ENCODE measurements around the gene RFC1.

The RFC1 gene

GRCh38 chr4:39337841-39338240 is 28.3 kb downstream of the RFC1 start:
- Histone ChIP-seq H3K9me3 (ENCODE audit: insufficient read depth, low read length, severe bottlenecking) (no peaks in the 10 kb centered on the region), H2AFZ (ENCODE audit: low read depth, low read length) (no peak overlapping the region), H3K4me1 (ENCODE audit: insufficient read depth, low read length) (no peaks in the 10 kb centered on the region), H3K4me2 (ENCODE audit: insufficient read depth, low read length) (no peak overlapping the region), H4K20me1 (ENCODE audit: insufficient read depth, low read length) (peaks cover 35% of the 10 kb centered on the region; the same call in 1 of the 2 replicates), H3K27ac (ENCODE audit: low read length) (no peak overlapping the region), H3K79me2 (ENCODE audit: insufficient read depth, low read length) (peaks cover 95% of the 10 kb centered on the region), H3K27me3 (ENCODE audit: insufficient read depth, low read length, poor library complexity) (no peaks in the 10 kb centered on the region), H3K9ac (ENCODE audit: low read depth, low read length) (no peak overlapping the region), H3K4me3 (ENCODE audit: low read depth in 1 of 2, low read length in 2 of 2) (no peak overlapping the region), H3K36me3 (ENCODE audit: insufficient read depth, low read length) (peaks cover 38% of the 10 kb centered on the region)
- TF ChIP-seq CTCF (IDR thresholded peaks at IDR 0.05; ENCODE audit: borderline replicate concordance, extremely low read depth, low read length, poor library complexity, severe bottlenecking) (no peak), EZH2 (IDR thresholded peaks at IDR 0.05; ENCODE audit: borderline replicate concordance, low read depth, low read length, severe bottlenecking) (no peak)
- ATAC-seq (ENCODE audit: insufficient read depth, low read depth): no peak
- DNase-seq: no peak

- Histone ChIP-seq H2AFZ (ENCODE audit: low read depth, low read length) (no peak overlapping the region), H3K27ac (ENCODE audit: low read length) (no peak overlapping the region), H3K79me2 (ENCODE audit: insufficient read depth, low read length) (peaks cover 98% of the 10 kb centered on the region), H4K20me1 (ENCODE audit: insufficient read depth, low read length) (peaks cover 34% of the 10 kb centered on the region; the same call in 1 of the 2 replicates), H3K4me3 (ENCODE audit: low read depth in 1 of 2, low read length in 2 of 2) (no peak overlapping the region), H3K36me3 (ENCODE audit: insufficient read depth, low read length) (peaks cover 16% of the 10 kb centered on the region; the same call in 1 of the 2 replicates), H3K9ac (ENCODE audit: low read depth, low read length) (no peak overlapping the region), H3K9me3 (ENCODE audit: insufficient read depth, low read length, severe bottlenecking) (no peaks in the 10 kb centered on the region), H3K4me1 (ENCODE audit: insufficient read depth, low read length) (no peaks in the 10 kb centered on the region), H3K4me2 (ENCODE audit: insufficient read depth, low read length) (no peak overlapping the region), H3K27me3 (ENCODE audit: insufficient read depth, low read length, poor library complexity) (no peaks in the 10 kb centered on the region)
- TF ChIP-seq CTCF (IDR thresholded peaks at IDR 0.05; ENCODE audit: borderline replicate concordance, extremely low read depth, low read length, poor library complexity, severe bottlenecking): no peak
- TF ChIP-seq EZH2 (IDR thresholded peaks at IDR 0.05; ENCODE audit: borderline replicate concordance, low read depth, low read length, severe bottlenecking): no peak
- DNase-seq (no peak), ATAC-seq (ENCODE audit: insufficient read depth, low read depth) (no peak)
These were observed 30.6 kb downstream of the RFC1 start for GRCh38 chr4:39335566-39335965.

GRCh38 chr4:39331191-39331590 is 35.0 kb downstream of the RFC1 start:
- Histone ChIP-seq H3K27ac (ENCODE audit: low read length) (no peak overlapping the region), H3K79me2 (ENCODE audit: insufficient read depth, low read length) (peaks cover 89% of the 10 kb centered on the region), H3K4me2 (ENCODE audit: insufficient read depth, low read length) (no peak overlapping the region), H3K9ac (ENCODE audit: low read depth, low read length) (no peak overlapping the region), H3K4me1 (ENCODE audit: insufficient read depth, low read length) (no peaks in the 10 kb centered on the region), H3K4me3 (ENCODE audit: low read depth in 1 of 2, low read length in 2 of 2) (no peak overlapping the region), H4K20me1 (ENCODE audit: insufficient read depth, low read length) (peaks cover 39% of the 10 kb centered on the region; the same call in 1 of the 2 replicates), H3K27me3 (ENCODE audit: insufficient read depth, low read length, poor library complexity) (no peaks in the 10 kb centered on the region), H2AFZ (ENCODE audit: low read depth, low read length) (no peak overlapping the region), H3K9me3 (ENCODE audit: insufficient read depth, low read length, severe bottlenecking) (no peaks in the 10 kb centered on the region), H3K36me3 (ENCODE audit: insufficient read depth, low read length) (peaks cover 25% of the 10 kb centered on the region)
- ATAC-seq (ENCODE audit: insufficient read depth, low read depth) (no peak), DNase-seq (no peak)
- no peak for TF ChIP-seq EZH2 (IDR thresholded peaks at IDR 0.05; ENCODE audit: borderline replicate concordance, low read depth, low read length, severe bottlenecking)
- TF ChIP-seq CTCF (IDR thresholded peaks at IDR 0.05; ENCODE audit: borderline replicate concordance, extremely low read depth, low read length, poor library complexity, severe bottlenecking): no peak

GRCh38 chr4:39330353-39330752 is 35.8 kb downstream of the RFC1 start:
- Histone ChIP-seq H3K9ac (ENCODE audit: low read depth, low read length) (no peak overlapping the region), H3K4me3 (ENCODE audit: low read depth in 1 of 2, low read length in 2 of 2) (no peak overlapping the region), H3K79me2 (ENCODE audit: insufficient read depth, low read length) (peaks cover 85% of the 10 kb centered on the region), H3K27me3 (ENCODE audit: insufficient read depth, low read length, poor library complexity) (no peaks in the 10 kb centered on the region), H2AFZ (ENCODE audit: low read depth, low read length) (no peak overlapping the region), H3K4me2 (ENCODE audit: insufficient read depth, low read length) (no peak overlapping the region), H3K36me3 (ENCODE audit: insufficient read depth, low read length) (peaks cover 33% of the 10 kb centered on the region), H4K20me1 (ENCODE audit: insufficient read depth, low read length) (peaks cover 33% of the 10 kb centered on the region; the same call in 1 of the 2 replicates), H3K9me3 (ENCODE audit: insufficient read depth, low read length, severe bottlenecking) (no peaks in the 10 kb centered on the region), H3K27ac (ENCODE audit: low read length) (no peak overlapping the region), H3K4me1 (ENCODE audit: insufficient read depth, low read length) (no peaks in the 10 kb centered on the region)
- ATAC-seq (ENCODE audit: insufficient read depth, low read depth) (no peak), DNase-seq (no peak)
- TF ChIP-seq CTCF (IDR thresholded peaks at IDR 0.05; ENCODE audit: borderline replicate concordance, extremely low read depth, low read length, poor library complexity, severe bottlenecking): no peak
- no peak for TF ChIP-seq EZH2 (IDR thresholded peaks at IDR 0.05; ENCODE audit: borderline replicate concordance, low read depth, low read length, severe bottlenecking)

Data from DND-41 (cell line).